NT2/D1 (cell line): ENCODE data around the gene FAM53B.

Experiments
- SUZ12 ChIP-seq: IDR thresholded peaks from 2 replicates; pipeline ENCODE4 v1.6.1; 2011; ENCODE audit not compliant: insufficient read length, insufficient read depth; ENCODE audit errors: extremely low read depth
- YY1 ChIP-seq: IDR thresholded peaks from 2 replicates; pipeline ENCODE4 v1.6.1; 2011; ENCODE audit not compliant: insufficient read length, insufficient read depth
- ZNF274 ChIP-seq: IDR thresholded peaks from 2 replicates; pipeline ENCODE4 v1.6.1; 2011; ENCODE audit warnings: mild to moderate bottlenecking, low read depth, low read length

- TF ChIP-seq ZNF274: no peak
- no peak for TF ChIP-seq SUZ12
- no peak for TF ChIP-seq YY1
Measured at GRCh38 chr10:124629415-124629814, 114.8 kb downstream of the FAM53B start.
